ENCODE measurements around the gene CDCA4. TPM values are rescaled to one million over a fixed set of nuclear protein-coding genes. Genes with fewer than 3 reads are reported as not detected.

Gene CDCA4
- total and polyA plus RNA-seq, 10 of the 15 experiments (the other 5 are each of a cell fraction or from before 2014, with no cell fraction given): 10.4 to 64.0 (median 52.1) TPM

GRCh38 chr14:105014631-105015030, 6.3 kb downstream of the CDCA4 start:
- peaks cover 98% of the 10 kb centered on the region for H3K79me2 ChIP-seq (ENCODE audit: control insufficient read depth, insufficient read depth, low read length)
- H4K20me1 ChIP-seq (ENCODE audit: control insufficient read depth, insufficient read depth): no peaks in the 10 kb centered on the region; the same call in none of the 2 replicates
- H2AFZ ChIP-seq (ENCODE audit: control insufficient read depth, low read depth, low read length): no peak overlapping the region
- no peak for ATAC-seq
- intact Hi-C loops (cut with micrococcal nuclease; ENCODE audit: unreplicated experiment): no loop called here
- BruUV-seq (replicated peaks): no TSS peak
- no peaks in the 10 kb centered on the region for H3K27me3 ChIP-seq (replicated peaks in 1 of 2; ENCODE audit: control insufficient read depth in 2 of 2, insufficient read depth in 2 of 2, low read length in 1 of 2)
- H3K4me2 ChIP-seq (ENCODE audit: control insufficient read depth, insufficient read depth): peak overlapping the region; percentile 75
- H3K36me3 ChIP-seq (ENCODE audit: control insufficient read depth in 2 of 2, insufficient read depth in 2 of 2, low read length in 1 of 2): peaks cover 29 to 31% of the 10 kb centered on the region in 2 experiments
- SMC1A ChIA-PET (ENCODE audit: uncharacterized antibody, unreplicated experiment): interaction anchor here (1.5 kb wide), 1 partner anchor 11 kb away, joined by 3 read pairs; no protein-coding TSS in a partner anchor
- peak overlapping the region; percentile 38; the same call in 1 of the 2 replicates for H3K27ac ChIP-seq (ENCODE audit: control insufficient read depth, insufficient read depth)
- TF ChIP-seq, protein P1, sequence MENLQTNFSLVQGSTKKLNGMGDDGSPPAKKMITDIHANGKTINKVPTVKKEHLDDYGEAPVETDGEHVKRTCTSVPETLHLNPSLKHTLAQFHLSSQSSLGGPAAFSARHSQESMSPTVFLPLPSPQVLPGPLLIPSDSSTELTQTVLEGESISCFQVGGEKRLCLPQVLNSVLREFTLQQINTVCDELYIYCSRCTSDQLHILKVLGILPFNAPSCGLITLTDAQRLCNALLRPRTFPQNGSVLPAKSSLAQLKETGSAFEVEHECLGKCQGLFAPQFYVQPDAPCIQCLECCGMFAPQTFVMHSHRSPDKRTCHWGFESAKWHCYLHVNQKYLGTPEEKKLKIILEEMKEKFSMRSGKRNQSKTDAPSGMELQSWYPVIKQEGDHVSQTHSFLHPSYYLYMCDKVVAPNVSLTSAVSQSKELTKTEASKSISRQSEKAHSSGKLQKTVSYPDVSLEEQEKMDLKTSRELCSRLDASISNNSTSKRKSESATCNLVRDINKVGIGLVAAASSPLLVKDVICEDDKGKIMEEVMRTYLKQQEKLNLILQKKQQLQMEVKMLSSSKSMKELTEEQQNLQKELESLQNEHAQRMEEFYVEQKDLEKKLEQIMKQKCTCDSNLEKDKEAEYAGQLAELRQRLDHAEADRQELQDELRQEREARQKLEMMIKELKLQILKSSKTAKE (IDR thresholded peaks at IDR 0.05; ENCODE audit: low read depth, poor library complexity, severe bottlenecking): no peak
- TF ChIP-seq RELA (IDR thresholded peaks at IDR 0.05; ENCODE audit: borderline replicate concordance, partially characterized antibody): no peak
- no peak for TF ChIP-seq MYC (IDR thresholded peaks at IDR 0.05; ENCODE audit: insufficient read depth, insufficient read length, insufficient replicate concordance, low read length, severe bottlenecking)
- no peak for TF ChIP-seq KLF5 (IDR thresholded peaks at IDR 0.05; ENCODE audit: partially characterized antibody)
- TF ChIP-seq JUNB (IDR thresholded peaks at IDR 0.05): no peak
- no peak for TF ChIP-seq GABPA (IDR thresholded peaks at IDR 0.05; ENCODE audit: low read depth)
- TF ChIP-seq MEF2B (IDR thresholded peaks at IDR 0.05; ENCODE audit: partially characterized antibody, poor library complexity, severe bottlenecking): no peak
- no peak for TF ChIP-seq YBX1 (IDR thresholded peaks at IDR 0.05)
- TF ChIP-seq IKZF2 (IDR thresholded peaks at IDR 0.05): no peak
- TF ChIP-seq ZNF622 (IDR thresholded peaks at IDR 0.05): no peak
- TF ChIP-seq FOS (IDR thresholded peaks at IDR 0.05; ENCODE audit: borderline replicate concordance, extremely low read depth, insufficient read length): no peak
- no peak for TF ChIP-seq POLR2A (IDR thresholded peaks at IDR 0.05; ENCODE audit: low read depth, low read length)
- TF ChIP-seq STAT1 (conservative IDR thresholded peaks at IDR 0.05): no peak
- peaks cover 24% of the 10 kb centered on the region for H3K4me1 ChIP-seq (ENCODE audit: control insufficient read depth, insufficient read depth, low read length)
- no peak for FAIRE-seq
- peak overlapping the region; percentile 60; the same call in 1 of the 2 replicates for H3K4me3 ChIP-seq
- POLR2A ChIA-PET: no interaction called here
- in situ Hi-C loops (cut with MboI): no loop called here
- H3K9ac ChIP-seq (ENCODE audit: control insufficient read depth, insufficient read depth, low read length): peak overlapping the region; percentile 32
- WGBS (ENCODE audit: insufficient coverage, insufficient replicate concordance, low lambda C conversion rate, missing lambda C conversion rate): 2% methylated on average over 3 of the region's 4 CpGs
- CTCF ChIA-PET: interaction anchor here (3.5 kb wide), 1 partner anchor 30 kb away, joined by 15 read pairs; no protein-coding TSS in a partner anchor
- no peak for DNase-seq (ENCODE audit: low read depth, low spot score)
- no peaks in the 10 kb centered on the region for H3K9me3 ChIP-seq (replicated peaks; ENCODE audit: control insufficient read depth, insufficient read depth, low read length)
- RAD21 ChIA-PET (ENCODE audit: unreplicated experiment): no interaction called here

Measured in GM12878 (cell line).